Measurements from ENCODE around the gene TP53RK. TPM values are rescaled to one million over a fixed set of nuclear protein-coding genes. Genes with fewer than 3 reads are reported as not detected.

The TP53RK gene
- total RNA-seq, 1 donor from 2014 or later: 17.3 TPM

DNA sequence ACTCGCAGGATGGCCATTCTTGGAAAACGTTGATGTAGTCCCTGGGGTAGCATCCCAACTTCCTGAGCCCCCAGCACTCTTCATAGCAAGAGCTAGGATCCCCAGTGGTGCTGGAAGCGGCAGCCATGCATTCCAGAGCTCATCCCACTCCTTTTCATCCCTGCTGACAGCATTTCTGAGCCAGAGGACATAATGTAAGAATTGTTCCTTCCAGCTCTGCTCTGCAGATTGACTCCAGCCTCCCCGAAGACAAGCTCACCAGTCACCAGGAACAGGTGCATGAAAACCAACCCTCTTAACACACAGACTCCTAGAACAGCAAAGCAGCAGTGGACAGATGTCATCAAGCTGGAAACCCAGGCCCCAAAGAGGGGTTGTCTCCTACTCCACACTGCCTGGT is 41.8 kb downstream of the TP53RK start:
- TF ChIP-seq, protein P1, sequence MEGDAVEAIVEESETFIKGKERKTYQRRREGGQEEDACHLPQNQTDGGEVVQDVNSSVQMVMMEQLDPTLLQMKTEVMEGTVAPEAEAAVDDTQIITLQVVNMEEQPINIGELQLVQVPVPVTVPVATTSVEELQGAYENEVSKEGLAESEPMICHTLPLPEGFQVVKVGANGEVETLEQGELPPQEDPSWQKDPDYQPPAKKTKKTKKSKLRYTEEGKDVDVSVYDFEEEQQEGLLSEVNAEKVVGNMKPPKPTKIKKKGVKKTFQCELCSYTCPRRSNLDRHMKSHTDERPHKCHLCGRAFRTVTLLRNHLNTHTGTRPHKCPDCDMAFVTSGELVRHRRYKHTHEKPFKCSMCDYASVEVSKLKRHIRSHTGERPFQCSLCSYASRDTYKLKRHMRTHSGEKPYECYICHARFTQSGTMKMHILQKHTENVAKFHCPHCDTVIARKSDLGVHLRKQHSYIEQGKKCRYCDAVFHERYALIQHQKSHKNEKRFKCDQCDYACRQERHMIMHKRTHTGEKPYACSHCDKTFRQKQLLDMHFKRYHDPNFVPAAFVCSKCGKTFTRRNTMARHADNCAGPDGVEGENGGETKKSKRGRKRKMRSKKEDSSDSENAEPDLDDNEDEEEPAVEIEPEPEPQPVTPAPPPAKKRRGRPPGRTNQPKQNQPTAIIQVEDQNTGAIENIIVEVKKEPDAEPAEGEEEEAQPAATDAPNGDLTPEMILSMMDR (IDR thresholded peaks at IDR 0.05; ENCODE audit: unreplicated experiment): no peak
- H3K27me3 Mint-ChIP-seq (ENCODE audit: low read depth): peaks cover 28% of the 10 kb centered on the region

DNA sequence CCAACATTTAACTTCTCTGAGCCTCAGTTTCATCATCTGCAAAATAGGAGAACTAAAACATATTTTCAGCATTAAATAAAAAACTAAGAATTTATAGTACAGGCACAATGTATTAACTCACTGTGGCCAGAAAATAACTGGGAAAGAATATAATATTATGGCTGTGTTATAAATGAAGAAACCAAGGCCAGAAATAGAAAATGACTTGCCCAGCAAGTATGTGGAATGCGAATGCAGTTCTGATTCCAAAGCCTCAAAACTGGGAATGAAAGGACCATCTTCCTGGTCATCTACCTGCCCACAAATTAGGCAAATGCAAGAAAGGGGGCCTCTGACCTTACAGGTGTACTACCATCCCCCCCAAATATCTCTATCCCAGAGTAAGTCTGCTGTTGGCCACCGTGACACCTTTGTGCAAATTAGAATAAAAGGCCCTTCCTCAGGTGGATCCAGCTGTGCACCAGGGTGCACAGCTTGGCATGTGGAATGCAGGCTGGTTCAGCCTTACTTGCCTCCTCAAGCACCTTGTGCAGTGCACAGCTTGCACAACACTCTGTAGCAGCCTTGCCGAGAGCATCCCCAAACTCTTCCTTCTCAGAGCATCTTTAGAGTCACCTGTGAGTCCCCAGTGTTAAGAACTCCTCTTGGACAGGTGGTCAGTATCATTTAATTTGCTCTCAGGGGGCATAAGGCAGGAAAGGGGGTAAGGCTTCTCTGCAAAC is 42.4 kb downstream of the TP53RK start:
- H3K4me1 Mint-ChIP-seq: peaks cover 3% of the 10 kb centered on the region
- TF ChIP-seq, protein P1 (IDR thresholded peaks at IDR 0.05; ENCODE audit: unreplicated experiment): no peak
- DNase-seq (ENCODE audit: low spot score in 2 of 2, unreplicated experiment in 2 of 2): no peak

More for the DNA sequence above, 41.8 kb downstream of the TP53RK start:
- H3K4me1 Mint-ChIP-seq: peaks cover 3% of the 10 kb centered on the region
- H3K4me3 Mint-ChIP-seq: no peak overlapping the region
- no peak overlapping the region for H3K27ac Mint-ChIP-seq
- H3K36me3 Mint-ChIP-seq: peaks cover 2% of the 10 kb centered on the region
- no peaks in the 10 kb centered on the region for H3K9me3 Mint-ChIP-seq
- no peak for DNase-seq (ENCODE audit: low spot score in 2 of 2, unreplicated experiment in 2 of 2)

DNA sequence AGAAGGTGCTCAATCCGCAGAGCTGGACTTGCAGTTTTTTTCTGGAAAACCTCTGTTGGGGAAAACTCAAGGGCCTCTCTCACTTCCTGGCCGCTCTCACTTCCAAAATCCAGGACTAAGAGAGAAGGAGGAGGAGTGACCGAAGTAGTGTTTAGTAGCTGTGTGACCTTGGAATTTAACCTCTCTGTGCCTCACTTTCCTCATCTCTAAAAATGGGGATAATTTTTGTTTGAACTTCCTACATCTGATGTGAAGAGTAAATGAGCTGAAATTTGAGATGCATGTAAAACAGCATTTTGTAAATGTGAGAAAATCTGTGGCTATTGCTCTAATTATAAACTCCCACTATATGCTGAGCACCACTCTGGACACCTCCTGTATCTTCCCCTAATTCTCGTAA is 43.1 kb downstream of the TP53RK start:
- H3K4me1 Mint-ChIP-seq: peaks cover 3% of the 10 kb centered on the region
- peaks cover 18% of the 10 kb centered on the region for H3K27me3 Mint-ChIP-seq (ENCODE audit: low read depth)
- H3K4me3 Mint-ChIP-seq: no peak overlapping the region
- H3K27ac Mint-ChIP-seq: no peak overlapping the region
- TF ChIP-seq, protein P1 (IDR thresholded peaks at IDR 0.05; ENCODE audit: unreplicated experiment): no peak
- no peaks in the 10 kb centered on the region for H3K9me3 Mint-ChIP-seq
- peaks cover 2% of the 10 kb centered on the region for H3K36me3 Mint-ChIP-seq
- DNase-seq (ENCODE audit: low spot score in 2 of 2, unreplicated experiment in 2 of 2): no peak

More for the DNA sequence above, 42.4 kb downstream of the TP53RK start:
- H3K27ac Mint-ChIP-seq: no peak overlapping the region
- H3K36me3 Mint-ChIP-seq: peaks cover 2% of the 10 kb centered on the region
- H3K27me3 Mint-ChIP-seq (ENCODE audit: low read depth): peaks cover 23% of the 10 kb centered on the region
- no peak overlapping the region for H3K4me3 Mint-ChIP-seq
- H3K9me3 Mint-ChIP-seq: no peaks in the 10 kb centered on the region

DNA sequence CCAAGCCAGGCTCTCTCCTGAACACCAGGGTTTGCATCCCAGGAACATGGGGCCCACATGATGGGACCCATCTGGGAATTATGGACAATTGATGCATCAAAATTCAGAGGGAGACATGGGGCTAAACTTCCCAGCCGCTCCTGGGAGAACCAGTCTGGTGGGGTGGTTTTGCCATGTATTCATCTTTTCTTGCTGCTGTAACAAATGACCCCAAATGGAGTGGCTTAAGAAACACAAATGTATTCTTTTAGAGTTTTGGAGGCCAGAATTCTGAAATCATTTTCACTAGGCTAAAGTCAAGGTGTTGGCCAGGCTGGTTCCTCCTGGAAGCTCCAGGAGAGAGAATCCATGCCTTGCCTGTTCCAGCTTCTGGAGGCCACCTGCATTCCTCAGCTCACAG is 44.5 kb downstream of the TP53RK start:
- Mint-ChIP-seq H3K36me3 (peaks cover 2% of the 10 kb centered on the region), H3K4me1 (no peaks in the 10 kb centered on the region), H3K4me3 (no peak overlapping the region), H3K27ac (no peak overlapping the region), H3K27me3 (ENCODE audit: low read depth) (peaks cover 8% of the 10 kb centered on the region), H3K9me3 (no peaks in the 10 kb centered on the region)
- TF ChIP-seq, protein P1 (IDR thresholded peaks at IDR 0.05; ENCODE audit: unreplicated experiment): no peak
- no peak for DNase-seq (ENCODE audit: low spot score in 2 of 2, unreplicated experiment in 2 of 2)

DNA sequence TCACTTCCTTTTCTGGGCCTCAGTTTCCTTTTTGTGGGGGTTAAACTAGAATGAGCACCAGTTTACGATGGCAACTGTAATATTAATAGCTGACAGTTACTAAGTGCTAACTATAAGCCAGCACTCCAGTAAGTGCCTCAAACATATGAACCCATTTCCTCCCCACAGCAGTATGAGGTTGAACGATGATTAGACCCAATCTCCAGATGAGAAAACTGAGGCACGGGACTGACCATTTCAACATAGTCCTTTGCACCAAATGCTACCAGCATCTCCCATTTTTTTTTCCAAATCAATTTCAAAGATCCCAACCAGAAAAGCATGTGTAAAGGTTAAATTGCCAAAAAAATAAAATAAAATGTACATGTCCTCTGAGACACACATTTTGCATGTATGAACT is 45.1 kb downstream of the TP53RK start:
- Mint-ChIP-seq H3K4me3 (no peak overlapping the region), H3K4me1 (no peaks in the 10 kb centered on the region), H3K36me3 (peaks cover 2% of the 10 kb centered on the region), H3K27me3 (ENCODE audit: low read depth) (peaks cover 7% of the 10 kb centered on the region), H3K9me3 (no peaks in the 10 kb centered on the region), H3K27ac (no peak overlapping the region)
- TF ChIP-seq, protein P1 (IDR thresholded peaks at IDR 0.05; ENCODE audit: unreplicated experiment): no peak
- DNase-seq (ENCODE audit: low spot score in 2 of 2, unreplicated experiment in 2 of 2): no peak

All from mesothelial cell of epicardium (in vitro differentiated cells).